Measurements from ENCODE around the gene DGCR2.
A peak's percentile ranks its signal among the peaks of the same experiment; 100 is the strongest.
"Not testable (repeated sequence)": the region's sequence is repeated elsewhere in the genome, so short reads cannot be mapped to it uniquely, and the experiment has no call there.

Gene DGCR2

GRCh38 chr22:19086896-19087295 is 35.3 kb downstream of the DGCR2 start:
- H3K9me3 ChIP-seq, result no peaks in the 10 kb centered on the region
- no peak for TF ChIP-seq Cebpa-rat (IDR thresholded peaks at IDR 0.05)
- H3K9ac ChIP-seq, result no peak overlapping the region; the same call in 1 of the 2 replicates
- H3K27ac ChIP-seq, result peak overlapping the region; percentile 91
- peaks cover 8% of the 10 kb centered on the region for H4K20me1 ChIP-seq
- H3K4me1 ChIP-seq, result peaks cover 37% of the 10 kb centered on the region
- H3K4me3 ChIP-seq, result no peak overlapping the region
- peak overlapping the region; percentile 91 for H3K4me2 ChIP-seq
- H3K27me3 ChIP-seq, result no peaks in the 10 kb centered on the region
- H3K36me3 ChIP-seq, result peaks cover 48% of the 10 kb centered on the region

GRCh38 chr22:19086417-19086816 is 35.8 kb downstream of the DGCR2 start:
- Histone ChIP-seq H3K4me3 (no peak overlapping the region; the same call in 1 of the 2 replicates), H3K27ac (peak overlapping the region; percentile 91), H3K36me3 (peaks cover 53% of the 10 kb centered on the region), H3K4me2 (peak overlapping the region; percentile 91), H4K20me1 (peaks cover 8% of the 10 kb centered on the region), H3K9ac (peak overlapping the region; percentile 76; the same call in 1 of the 2 replicates), H3K27me3 (no peaks in the 10 kb centered on the region), H3K9me3 (no peaks in the 10 kb centered on the region), H3K4me1 (peaks cover 37% of the 10 kb centered on the region)
- TF ChIP-seq Cebpa-rat (IDR thresholded peaks at IDR 0.05), result no peak

- H3K4me2 ChIP-seq, result peak overlapping the region; percentile 91
- H3K9ac ChIP-seq, result peak overlapping the region; percentile 76
- peak overlapping the region; percentile 91 for H3K27ac ChIP-seq
- H3K9me3 ChIP-seq, result no peaks in the 10 kb centered on the region
- peaks cover 64% of the 10 kb centered on the region for H3K36me3 ChIP-seq
- no peak for TF ChIP-seq Cebpa-rat (IDR thresholded peaks at IDR 0.05)
- peak overlapping the region; percentile 48 for H3K4me3 ChIP-seq
- H4K20me1 ChIP-seq, result peaks cover 16% of the 10 kb centered on the region
- H3K4me1 ChIP-seq, result peaks cover 37% of the 10 kb centered on the region
- no peaks in the 10 kb centered on the region for H3K27me3 ChIP-seq
These were observed 36.9 kb downstream of the DGCR2 start for GRCh38 chr22:19085233-19085718.

GRCh38 chr22:19084586-19084985 is 37.6 kb downstream of the DGCR2 start:
- peak overlapping the region; percentile 91; the same call in 1 of the 2 replicates for H3K4me2 ChIP-seq
- peaks cover 66% of the 10 kb centered on the region for H3K36me3 ChIP-seq
- not testable (repeated sequence) for H3K27me3 ChIP-seq, H3K4me3 ChIP-seq, H3K9ac ChIP-seq, H3K9me3 ChIP-seq, H3K27ac ChIP-seq
- H4K20me1 ChIP-seq, result peaks cover 16% of the 10 kb centered on the region
- H3K4me1 ChIP-seq, result peaks cover 37% of the 10 kb centered on the region

GRCh38 chr22:19084126-19084525 is 38.1 kb downstream of the DGCR2 start:
- H3K36me3 ChIP-seq, result peaks cover 66% of the 10 kb centered on the region
- peaks cover 16% of the 10 kb centered on the region for H4K20me1 ChIP-seq
- not testable (repeated sequence) for H3K27ac ChIP-seq, H3K9me3 ChIP-seq, H3K4me2 ChIP-seq, H3K27me3 ChIP-seq, H3K9ac ChIP-seq, H3K4me3 ChIP-seq
- peaks cover 37% of the 10 kb centered on the region for H3K4me1 ChIP-seq

- Histone ChIP-seq H3K36me3 (peaks cover 55% of the 10 kb centered on the region), H3K4me2 (no peak overlapping the region)
- no peak for TF ChIP-seq Cebpa-rat (IDR thresholded peaks at IDR 0.05)
These were observed 39.4 kb downstream of the DGCR2 start for GRCh38 chr22:19082793-19083192.

GRCh38 chr22:19082101-19082500 is 40.1 kb downstream of the DGCR2 start:
- Histone ChIP-seq H3K4me2 (no peak overlapping the region), H3K4me3 (no peak overlapping the region), H3K4me1 (peaks cover 25% of the 10 kb centered on the region), H3K9me3 (no peaks in the 10 kb centered on the region), H3K27ac (no peak overlapping the region), H3K27me3 (no peaks in the 10 kb centered on the region), H4K20me1 (peaks cover 16% of the 10 kb centered on the region), H3K9ac (no peak overlapping the region), H3K36me3 (peaks cover 48% of the 10 kb centered on the region)
- TF ChIP-seq Cebpa-rat (IDR thresholded peaks at IDR 0.05), result no peak

More at GRCh38 chr22:19082793-19083192, 39.4 kb downstream of the DGCR2 start:
- H3K9ac ChIP-seq, result no peak overlapping the region
- no peaks in the 10 kb centered on the region for H3K27me3 ChIP-seq
- no peak overlapping the region for H3K4me3 ChIP-seq
- H3K9me3 ChIP-seq, result no peaks in the 10 kb centered on the region
- H4K20me1 ChIP-seq, result peaks cover 16% of the 10 kb centered on the region
- H3K4me1 ChIP-seq, result peaks cover 32% of the 10 kb centered on the region
- H3K27ac ChIP-seq, result no peak overlapping the region

- TF ChIP-seq Cebpa-rat (IDR thresholded peaks at IDR 0.05), result no peak
- Histone ChIP-seq H3K4me1 (peaks cover 18% of the 10 kb centered on the region), H3K4me3 (no peak overlapping the region), H3K27me3 (no peaks in the 10 kb centered on the region), H3K36me3 (peaks cover 47% of the 10 kb centered on the region), H3K27ac (no peak overlapping the region), H3K9me3 (no peaks in the 10 kb centered on the region), H4K20me1 (peaks cover 16% of the 10 kb centered on the region), H3K9ac (no peak overlapping the region), H3K4me2 (no peak overlapping the region)
These were observed 40.9 kb downstream of the DGCR2 start for GRCh38 chr22:19081351-19081750.

- Histone ChIP-seq H3K4me3 (no peak overlapping the region), H4K20me1 (peaks cover 16% of the 10 kb centered on the region)
These were observed 41.4 kb downstream of the DGCR2 start for GRCh38 chr22:19080853-19081252.

GRCh38 chr22:19079691-19080090 is 42.5 kb downstream of the DGCR2 start:
- Histone ChIP-seq H3K4me3 (no peak overlapping the region), H3K9me3 (no peaks in the 10 kb centered on the region), H3K4me1 (peaks cover under 1% of the 10 kb centered on the region), H3K27me3 (no peaks in the 10 kb centered on the region), H3K4me2 (no peak overlapping the region), H4K20me1 (peaks cover 10% of the 10 kb centered on the region), H3K27ac (no peak overlapping the region), H3K36me3 (peaks cover 47% of the 10 kb centered on the region), H3K9ac (no peak overlapping the region)
- no peak for TF ChIP-seq Cebpa-rat (IDR thresholded peaks at IDR 0.05)

More at GRCh38 chr22:19080853-19081252, 41.4 kb downstream of the DGCR2 start:
- Histone ChIP-seq H3K9me3 (no peaks in the 10 kb centered on the region), H3K27me3 (no peaks in the 10 kb centered on the region), H3K27ac (no peak overlapping the region), H3K36me3 (peaks cover 47% of the 10 kb centered on the region), H3K9ac (no peak overlapping the region), H3K4me2 (no peak overlapping the region), H3K4me1 (peaks cover 13% of the 10 kb centered on the region)
- TF ChIP-seq Cebpa-rat (IDR thresholded peaks at IDR 0.05), result no peak

GRCh38 chr22:19075404-19075803 is 46.8 kb downstream of the DGCR2 start:
- H3K9me3 ChIP-seq, result no peaks in the 10 kb centered on the region
- no peaks in the 10 kb centered on the region for H3K27me3 ChIP-seq

GRCh38 chr22:19072853-19073252 is 49.4 kb downstream of the DGCR2 start:
- H3K9ac ChIP-seq, H3K27ac ChIP-seq, H3K9me3 ChIP-seq, H3K27me3 ChIP-seq, H3K4me3 ChIP-seq, H3K4me1 ChIP-seq, H3K4me2 ChIP-seq: not testable (repeated sequence)
- Histone ChIP-seq H4K20me1 (peaks cover 68% of the 10 kb centered on the region), H3K36me3 (peaks cover 53% of the 10 kb centered on the region)

More at GRCh38 chr22:19075404-19075803, 46.8 kb downstream of the DGCR2 start:
- Histone ChIP-seq H3K27ac (no peak overlapping the region), H3K9ac (no peak overlapping the region), H4K20me1 (peaks cover 44% of the 10 kb centered on the region), H3K4me2 (no peak overlapping the region), H3K36me3 (peaks cover 43% of the 10 kb centered on the region), H3K4me1 (no peaks in the 10 kb centered on the region), H3K4me3 (no peak overlapping the region)
- no peak for TF ChIP-seq Cebpa-rat (IDR thresholded peaks at IDR 0.05)
